ENCODE results near the gene BDKRB2.

The BDKRB2 gene

GRCh38 chr14:96251656-96252155, 47.1 kb downstream of the BDKRB2 start:
- DNase-seq (ENCODE audit: low spot score) = no peak

- DNase-seq (ENCODE audit: low spot score) = peak; percentile 54
Observed at GRCh38 chr14:96252323-96252998, 47.8 kb downstream of the BDKRB2 start.

GRCh38 chr14:96252999-96253539, 48.4 kb downstream of the BDKRB2 start:
- DNase-seq (ENCODE audit: low spot score) = no peak

- no peak for DNase-seq (ENCODE audit: low spot score)
Observed at GRCh38 chr14:96254687-96255086, 50.0 kb downstream of the BDKRB2 start.

- no peak for DNase-seq (ENCODE audit: low spot score)
Observed at GRCh38 chr14:96255501-96256366, 51.1 kb downstream of the BDKRB2 start, which contains the start of gene BDKRB1. Gene BDKRB1, plus strand, starts transcription at chr14:96256210. Its CDS starts 7,473 bp downstream, at chr14:96263683.

GRCh38 chr14:96256407-96256806, 51.8 kb downstream of the BDKRB2 start:
- DNase-seq (ENCODE audit: low spot score) = no peak

- no peak for DNase-seq (ENCODE audit: low spot score)
Observed at GRCh38 chr14:96257056-96257455, 52.4 kb downstream of the BDKRB2 start.

GRCh38 chr14:96257900-96258299, 53.3 kb downstream of the BDKRB2 start:
- DNase-seq (ENCODE audit: low spot score) = no peak

- no peak for DNase-seq (ENCODE audit: low spot score)
Observed at GRCh38 chr14:96260341-96260821, 55.7 kb downstream of the BDKRB2 start.

GRCh38 chr14:96261053-96261452, 56.4 kb downstream of the BDKRB2 start:
- no peak for DNase-seq (ENCODE audit: low spot score)

GRCh38 chr14:96261772-96262655, 57.4 kb downstream of the BDKRB2 start:
- no peak for DNase-seq (ENCODE audit: low spot score)

- DNase-seq (ENCODE audit: low spot score) = no peak
Observed at GRCh38 chr14:96263347-96264199, 58.9 kb downstream of the BDKRB2 start.

- no peak for DNase-seq (ENCODE audit: low spot score)
Observed at GRCh38 chr14:96264200-96264553, 59.5 kb downstream of the BDKRB2 start.

GRCh38 chr14:96264853-96265252, 60.2 kb downstream of the BDKRB2 start:
- no peak for DNase-seq (ENCODE audit: low spot score)

- no peak for DNase-seq (ENCODE audit: low spot score)
Observed at GRCh38 chr14:96265383-96266095, 60.9 kb downstream of the BDKRB2 start.

- no peak for DNase-seq (ENCODE audit: low spot score)
Observed at GRCh38 chr14:96267336-96267735, 62.7 kb downstream of the BDKRB2 start.

GRCh38 chr14:96267916-96268315, 63.3 kb downstream of the BDKRB2 start:
- no peak for DNase-seq (ENCODE audit: low spot score)

- DNase-seq (ENCODE audit: low spot score) = no peak
Observed at GRCh38 chr14:96268431-96269358, 64.1 kb downstream of the BDKRB2 start.

- no peak for DNase-seq (ENCODE audit: low spot score)
Observed at GRCh38 chr14:96269359-96269710, 64.7 kb downstream of the BDKRB2 start.

Data from SK-N-DZ (cell line).